Gastrocnemius medialis (tissue), 4 donors: ENCODE results near the gene MICB. TPM values are rescaled to one million over a fixed set of nuclear protein-coding genes. Genes with fewer than 3 reads are reported as not detected.

Experiments
- ATAC-seq, 2 donors: fragments of 150-250 bp; one replicate each; pipeline ENCODE4 v1.9.1; 2016
- DNase-seq, 2 donors: peaks; one replicate each; pipeline ENCODE4 v3.0.0-alpha.2; 2019
- H3K27ac ChIP-seq, 4 donors: fragments of 200-600 bp; sonication (generic); 1 replicate in 1 of 4; 2 replicates in 3 of 4; pipeline ENCODE4 v1.5.1; 2016 to 2018; ENCODE audit warnings: mild to moderate bottlenecking in 2 of 4, moderate library complexity in 1 of 4
- H3K27me3 ChIP-seq, 3 donors: fragments of 200-600 bp; sonication (generic) in 2 of 3; 1 replicate in 1 of 3; 2 replicates in 2 of 3; pipeline versions ENCODE4 v1.5.1 to v1.6.0; 2016 to 2019; ENCODE audit warnings: mild to moderate bottlenecking in 1 of 3, moderate library complexity in 1 of 3
- H3K36me3 ChIP-seq, 2 donors: fragments of 200-600 bp; sonication (generic) in 1 of 2; one replicate each; pipeline ENCODE4 v1.5.1; 2017 to 2018
- H3K4me1 ChIP-seq, 2 donors: fragments of 200-600 bp; sonication (generic) in 1 of 2; one replicate each; pipeline ENCODE4 v1.5.1; 2016 to 2017; ENCODE audit warnings: mild to moderate bottlenecking in 2 of 2
- H3K4me3 ChIP-seq, 4 donors: fragments of 200-600 bp; sonication (generic) in 3 of 4; 1 replicate in 1 of 4; 2 replicates in 3 of 4; pipeline ENCODE4 v1.5.1; 2016 to 2019; ENCODE audit warnings: mild to moderate bottlenecking in 2 of 4
- H3K9me3 ChIP-seq, 3 donors: fragments of 200-600 bp; sonication (generic) in 2 of 3; 1 replicate in 1 of 3; 2 replicates in 2 of 3; pipeline ENCODE4 v1.5.1; 2016 to 2019
- POLR2A ChIP-seq, 2 donors: fragments of 450-650 bp; IDR thresholded peaks; one replicate each; pipeline ENCODE4 v1.6.1; 2017; ENCODE audit warnings: antibody characterized with exemption in 2 of 2, mild to moderate bottlenecking in 2 of 2, moderate library complexity in 2 of 2
- in situ Hi-C, 4 donors: fragments of 200-750 bp; cut with MboI; loops; one replicate each; pipeline versions ENCODE4 v1.15.0 to v1.8.0; 2017; ENCODE audit warnings: low sequenced_read_pairs in 4 of 4
- intact Hi-C: fragments of 100-400 bp; cut with DNase I; formaldehyde crosslinking; loops from one replicate; pipeline ENCODE4 v1.15.1; 2023; ENCODE audit warnings: low total_unique reads
- total RNA-seq, 4 donors: library from RNA; depleted of rRNA; stranded (reverse); fragments of >200 nt; gene quantifications; one replicate each; pipeline versions ENCODE4 v1.1.0 to v1.2.3, GENCODE V29; 2016
- TF ChIP-seq, protein P1 (sequence below), 5 experiments: fragments of 450-650 bp in 3 of 5; fragments of 200-600 bp in 2 of 5; sonication (generic) in 2 of 5; IDR thresholded peaks in 4 of 5; conservative IDR thresholded peaks in 1 of 5; 1 replicate in 4 of 5; 2 replicates in 1 of 5; pipeline ENCODE4 v1.5.1; 2016 to 2019; ENCODE audit warnings: antibody characterized with exemption in 5 of 5, mild to moderate bottlenecking in 3 of 5, moderate library complexity in 3 of 5

Gene MICB
- total RNA-seq, 4 donors from 2014 or later, result 0.20 to 1.2 (median 0.50) TPM

DNA sequence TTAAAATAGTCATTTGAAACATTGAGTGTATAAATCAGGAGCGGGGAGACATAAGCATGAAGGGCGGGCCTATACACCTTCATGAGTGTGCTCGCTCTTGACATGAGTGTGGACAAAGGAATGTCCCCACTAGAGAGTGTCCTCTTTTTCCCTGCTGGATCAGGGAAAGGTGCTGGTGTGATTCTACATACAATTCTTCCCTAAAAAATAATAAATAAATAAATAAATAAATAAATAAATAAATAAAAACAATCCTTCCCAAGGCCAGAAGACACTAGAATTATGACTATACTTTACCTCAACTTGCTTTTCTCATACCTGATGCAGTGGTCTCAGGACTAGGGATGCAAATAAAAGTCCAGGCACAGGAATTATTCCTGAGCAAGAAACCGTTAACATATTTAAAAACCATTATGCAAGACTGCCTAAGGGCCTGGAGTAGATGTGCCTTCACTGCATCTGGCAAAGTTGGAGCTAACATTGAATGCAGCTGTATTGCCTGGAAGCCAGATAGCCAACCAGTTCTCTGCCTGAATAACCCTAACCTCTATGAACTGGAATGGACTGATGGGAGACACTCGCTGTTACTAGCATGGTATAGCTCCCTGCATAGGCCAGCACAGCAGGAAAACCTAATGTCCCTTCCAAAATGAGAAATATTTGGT, 37.5 kb upstream of the MICB start:
- DNase-seq (no peak), ATAC-seq (no peak)
- Histone ChIP-seq H3K27ac (no peak overlapping the region), H3K9me3 (no peaks in the 10 kb centered on the region), H3K4me1 (peaks cover 3% of the 10 kb centered on the region in 2 donors), H3K4me3 (no peak overlapping the region), H3K27me3 (no peaks in the 10 kb centered on the region), H3K36me3 (no peaks in the 10 kb centered on the region)
- TF ChIP-seq, protein P1, sequence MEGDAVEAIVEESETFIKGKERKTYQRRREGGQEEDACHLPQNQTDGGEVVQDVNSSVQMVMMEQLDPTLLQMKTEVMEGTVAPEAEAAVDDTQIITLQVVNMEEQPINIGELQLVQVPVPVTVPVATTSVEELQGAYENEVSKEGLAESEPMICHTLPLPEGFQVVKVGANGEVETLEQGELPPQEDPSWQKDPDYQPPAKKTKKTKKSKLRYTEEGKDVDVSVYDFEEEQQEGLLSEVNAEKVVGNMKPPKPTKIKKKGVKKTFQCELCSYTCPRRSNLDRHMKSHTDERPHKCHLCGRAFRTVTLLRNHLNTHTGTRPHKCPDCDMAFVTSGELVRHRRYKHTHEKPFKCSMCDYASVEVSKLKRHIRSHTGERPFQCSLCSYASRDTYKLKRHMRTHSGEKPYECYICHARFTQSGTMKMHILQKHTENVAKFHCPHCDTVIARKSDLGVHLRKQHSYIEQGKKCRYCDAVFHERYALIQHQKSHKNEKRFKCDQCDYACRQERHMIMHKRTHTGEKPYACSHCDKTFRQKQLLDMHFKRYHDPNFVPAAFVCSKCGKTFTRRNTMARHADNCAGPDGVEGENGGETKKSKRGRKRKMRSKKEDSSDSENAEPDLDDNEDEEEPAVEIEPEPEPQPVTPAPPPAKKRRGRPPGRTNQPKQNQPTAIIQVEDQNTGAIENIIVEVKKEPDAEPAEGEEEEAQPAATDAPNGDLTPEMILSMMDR (IDR thresholded peaks at IDR 0.05 in 4 of 5, conservative IDR thresholded peaks at IDR 0.05 in 1 of 5), result no peak
- no peak for TF ChIP-seq POLR2A (IDR thresholded peaks at IDR 0.05)
- intact Hi-C loops, result no loop called here
- in situ Hi-C loops, result no loop called here

DNA sequence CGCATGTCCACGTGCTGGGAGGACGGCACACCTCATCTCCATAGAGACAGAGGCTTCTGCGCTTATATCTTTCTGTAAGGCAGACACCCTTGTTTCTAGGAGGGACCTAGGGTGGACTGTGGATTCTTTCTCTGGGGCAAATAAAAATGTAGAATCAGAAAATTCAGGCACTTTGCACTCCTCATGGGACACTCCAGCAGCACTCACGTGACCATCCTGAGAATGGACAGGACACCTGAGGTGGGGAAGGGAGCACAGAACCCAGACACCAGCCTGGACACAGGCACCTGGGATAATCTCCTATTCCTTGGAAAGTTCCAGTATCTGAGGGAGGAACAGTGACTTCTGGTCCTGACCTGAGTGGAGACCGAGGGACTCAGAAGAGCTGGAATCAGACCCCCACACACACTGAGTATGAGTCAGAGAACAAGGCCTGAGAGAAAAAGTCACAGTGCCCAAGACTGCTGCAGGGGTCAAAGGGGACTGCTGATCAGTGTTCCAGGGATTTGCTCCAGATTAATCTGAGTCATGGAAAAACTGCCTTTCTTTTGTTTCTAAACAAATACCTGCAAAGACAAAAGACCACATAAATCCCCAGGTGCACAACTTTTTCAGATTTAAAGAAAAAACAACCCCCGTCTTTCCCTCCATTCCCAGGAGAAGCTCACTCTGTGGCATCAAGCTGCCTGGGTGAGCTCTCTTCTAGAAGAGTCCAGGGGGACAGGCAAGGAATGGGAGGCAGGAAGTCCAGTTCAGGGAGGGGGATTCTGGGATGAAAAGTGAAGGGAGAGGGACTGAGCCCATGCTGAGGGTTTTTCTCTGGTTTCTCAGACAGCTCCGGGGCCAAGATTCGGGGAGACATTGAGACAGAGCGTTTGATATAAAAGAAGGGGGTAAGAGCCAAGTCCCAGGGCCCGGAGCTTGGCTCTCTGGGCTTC, 35.6 kb upstream of the MICB start:
- Histone ChIP-seq H3K27me3 (no peaks in the 10 kb centered on the region), H3K4me1 (peaks cover 3% of the 10 kb centered on the region in 2 donors)

DNA sequence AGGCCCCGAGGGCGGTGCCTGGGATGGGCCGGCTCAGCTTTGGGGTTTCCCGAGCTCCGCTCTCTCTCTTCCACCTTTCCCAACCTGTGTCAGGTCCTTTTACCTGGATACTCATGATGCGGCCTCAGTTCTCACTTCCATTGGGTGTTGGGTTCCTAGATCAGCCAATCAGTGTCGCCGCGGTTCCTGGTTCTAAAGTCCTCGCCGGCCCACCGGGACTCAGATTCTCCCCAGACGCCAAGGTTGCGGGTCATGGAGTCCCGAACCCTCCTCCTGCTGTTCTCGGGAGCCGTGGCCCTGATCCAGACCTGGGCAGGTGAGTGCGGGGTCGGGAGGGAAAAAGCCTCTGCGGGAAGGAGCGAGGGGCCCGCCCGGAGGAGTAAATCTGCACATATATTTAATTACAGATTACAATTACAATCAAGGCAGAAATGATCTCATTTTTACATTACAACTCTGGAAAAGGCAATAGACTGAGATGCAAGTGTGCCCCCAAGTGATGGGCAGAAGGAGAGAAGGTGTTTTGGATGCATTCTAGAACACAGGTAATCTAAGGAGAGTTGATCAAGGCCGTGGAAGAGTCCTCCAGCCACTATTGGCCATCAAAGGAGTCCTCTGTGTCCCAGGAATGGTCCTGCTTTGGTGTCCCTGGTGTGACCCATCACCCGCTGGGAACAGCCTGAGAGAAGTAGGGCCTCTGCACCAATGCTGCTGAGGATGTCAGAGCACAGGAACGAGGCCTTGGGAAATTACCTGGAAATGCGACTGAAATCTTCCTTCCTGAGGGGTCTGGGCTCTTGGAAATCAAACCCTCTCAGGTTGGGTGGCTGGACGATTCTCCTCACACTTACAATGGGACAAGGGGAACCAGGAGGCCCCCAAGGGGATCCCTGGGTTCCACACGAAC, 34.7 kb upstream of the MICB start:
- TF ChIP-seq, protein P1 (IDR thresholded peaks at IDR 0.05 in 4 of 5, conservative IDR thresholded peaks at IDR 0.05 in 1 of 5), result no peak
- TF ChIP-seq POLR2A (IDR thresholded peaks at IDR 0.05), result peak; percentile 51 to 75
- peak overlapping the region; percentile 25 to 81 (median 75) for H3K27ac ChIP-seq

More for the DNA sequence above, 35.6 kb upstream of the MICB start:
- H3K9me3 ChIP-seq, result no peaks in the 10 kb centered on the region
- DNase-seq (no peak), ATAC-seq (no peak)
- peak overlapping the region; percentile 32 to 67 (median 50) for H3K4me3 ChIP-seq
- no peaks in the 10 kb centered on the region for H3K36me3 ChIP-seq
- in situ Hi-C loops (no loop called here), intact Hi-C loops (no loop called here)
- peak overlapping the region; percentile 25 to 81 (median 75) for H3K27ac ChIP-seq
- TF ChIP-seq POLR2A (IDR thresholded peaks at IDR 0.05), result no peak
- TF ChIP-seq, protein P1 (IDR thresholded peaks at IDR 0.05 in 4 of 5, conservative IDR thresholded peaks at IDR 0.05 in 1 of 5), result no peak

More for the DNA sequence above, 34.7 kb upstream of the MICB start:
- DNase-seq, result peak; percentile 61 to 81
- Histone ChIP-seq H3K36me3 (no peaks in the 10 kb centered on the region), H3K27me3 (no peaks in the 10 kb centered on the region), H3K4me1 (peaks cover 3% of the 10 kb centered on the region in 2 donors), H3K4me3 (peak overlapping the region; percentile 32 to 67 (median 50)), H3K9me3 (no peaks in the 10 kb centered on the region)
- ATAC-seq, result peak; percentile 99 to 100
- intact Hi-C loops (no loop called here), in situ Hi-C loops (no loop called here)
